ENCODE results near the gene P2RY14. TPM values are rescaled to one million over a fixed set of nuclear protein-coding genes. Genes with fewer than 3 reads are reported as not detected.

Gene P2RY14
- total and polyA plus RNA-seq, 5 donors: 0.39 to 1.9 (median 1.3) TPM

DNA sequence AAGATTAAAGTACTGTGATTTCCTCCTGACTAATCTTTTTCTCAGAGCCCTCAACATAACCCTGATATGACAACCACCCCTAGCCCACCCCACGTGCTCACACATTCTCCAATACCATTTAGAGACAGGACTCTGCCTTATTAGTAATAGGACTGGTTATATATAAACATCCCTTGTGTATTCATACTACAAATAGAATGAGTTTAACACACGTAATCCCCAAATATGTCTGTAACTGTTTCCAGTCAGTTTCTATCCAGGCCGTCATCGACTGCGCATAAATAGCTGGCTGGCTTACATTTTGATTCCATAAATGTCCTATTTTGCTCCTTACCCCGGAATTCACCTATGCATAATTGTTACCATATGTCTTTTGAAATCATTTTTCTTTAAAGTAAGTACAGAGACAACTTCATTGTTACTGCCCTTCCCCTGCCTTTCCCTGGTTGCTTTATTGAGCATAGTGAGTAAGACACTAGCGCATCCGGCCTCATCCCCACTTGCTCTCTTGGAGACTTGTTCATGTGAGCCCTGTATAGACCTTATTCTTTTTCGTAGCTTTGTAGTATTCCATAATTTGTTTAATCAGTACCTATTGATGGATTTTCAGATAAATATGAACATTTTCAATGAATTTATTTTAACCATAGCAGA lies 3.5 kb upstream of the P2RY14 start:
- peak in 1 of 2 donors; percentile 44 for ATAC-seq
- WGBS: 76% methylated on average over 9 of the region's 9 CpGs

DNA sequence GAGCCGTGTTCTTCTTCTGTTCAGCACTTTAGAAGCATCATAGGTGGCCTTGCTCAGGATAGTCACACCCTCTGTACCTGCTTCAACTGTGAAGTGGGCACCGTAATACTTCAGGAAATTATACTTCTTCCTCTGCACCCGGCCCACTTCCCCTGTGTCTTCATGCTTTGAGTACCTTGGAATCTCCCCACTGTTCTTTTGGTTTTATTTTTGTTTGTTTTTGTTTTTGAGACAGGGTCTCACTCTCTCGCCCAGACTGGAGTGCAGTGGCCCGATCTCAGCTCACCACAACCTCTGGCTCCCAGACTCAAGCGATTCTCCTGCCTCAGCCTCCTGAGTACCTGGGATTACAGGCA lies 1.7 kb downstream of the P2RY14 start:
- H3K27ac ChIP-seq (ENCODE audit: low read length): no peak overlapping the region
- no peaks in the 10 kb centered on the region for H3K4me1 ChIP-seq (ENCODE audit: control insufficient read depth, insufficient read depth, low read length)
- intact Hi-C loops (cut with DNase I): loop anchor here in 1 of 4 donors (5.0 kb wide), 1 partner anchor 44 kb away; no protein-coding TSS in a partner anchor
- WGBS: 75% methylated on average over 6 of the region's 6 CpGs
- no peaks in the 10 kb centered on the region for H3K9me3 ChIP-seq (ENCODE audit: control insufficient read depth, low read length)
- H3K4me3 ChIP-seq (ENCODE audit: low read length): no peak overlapping the region
- no peaks in the 10 kb centered on the region for H3K27me3 ChIP-seq (ENCODE audit: control insufficient read depth, insufficient read depth)
- DNase-seq: no peak
- no peak for ATAC-seq

More for the DNA sequence above, 3.5 kb upstream of the P2RY14 start:
- Histone ChIP-seq H3K4me1 (ENCODE audit: control insufficient read depth, insufficient read depth, low read length) (no peaks in the 10 kb centered on the region), H3K27me3 (ENCODE audit: control insufficient read depth, insufficient read depth) (no peaks in the 10 kb centered on the region), H3K9me3 (ENCODE audit: control insufficient read depth, low read length) (no peaks in the 10 kb centered on the region), H3K27ac (ENCODE audit: low read length) (no peak overlapping the region), H3K4me3 (ENCODE audit: low read length) (no peak overlapping the region)
- no peak for DNase-seq
- intact Hi-C loops (cut with DNase I): loop anchor here (2.0 to 5.0 kb wide), 4 partner anchors 54 to 114 kb away; no protein-coding TSS in a partner anchor

DNA sequence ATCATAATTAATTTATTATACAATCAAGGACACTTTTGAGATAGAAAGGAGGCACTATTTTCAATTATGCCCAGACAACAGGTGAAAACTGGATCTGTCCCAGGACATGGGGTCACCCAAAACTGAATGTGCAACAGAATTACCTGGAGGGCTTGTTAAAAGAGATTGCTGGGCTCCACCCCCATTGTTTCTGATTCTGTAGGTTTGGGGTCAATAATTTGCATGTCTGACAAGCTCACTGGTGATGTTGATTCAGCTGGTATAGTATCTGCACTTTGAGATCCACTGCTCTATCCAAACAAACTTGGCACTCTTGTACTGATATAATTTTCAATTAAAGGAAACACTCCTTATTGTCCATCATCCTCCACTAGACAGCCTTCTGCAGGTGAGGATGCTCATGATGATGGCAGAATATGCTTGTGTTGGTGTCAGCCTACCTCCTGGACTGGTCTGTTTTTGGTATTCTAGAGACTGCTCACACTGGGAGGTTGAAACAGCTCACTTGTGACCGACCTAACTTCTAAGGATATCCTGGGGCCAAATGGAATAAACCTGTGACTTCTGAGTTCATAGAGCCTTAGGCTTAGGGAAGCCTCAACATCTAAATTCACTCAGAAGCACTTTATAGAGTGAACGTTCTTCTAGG lies 2.2 kb downstream of the P2RY14 start:
- Histone ChIP-seq H3K4me1 (ENCODE audit: control insufficient read depth, insufficient read depth, low read length) (no peaks in the 10 kb centered on the region), H3K4me3 (ENCODE audit: low read length) (no peak overlapping the region), H3K9me3 (ENCODE audit: control insufficient read depth, low read length) (no peaks in the 10 kb centered on the region), H3K27me3 (ENCODE audit: control insufficient read depth, insufficient read depth) (no peaks in the 10 kb centered on the region), H3K27ac (ENCODE audit: low read length) (no peak overlapping the region)
- DNase-seq (no peak), ATAC-seq (no peak)
- intact Hi-C loops (cut with DNase I): loop anchor here in 1 of 4 donors (5.0 kb wide), 1 partner anchor 44 kb away; no protein-coding TSS in a partner anchor
- WGBS: 68% methylated on average over 2 of the region's 2 CpGs

DNA sequence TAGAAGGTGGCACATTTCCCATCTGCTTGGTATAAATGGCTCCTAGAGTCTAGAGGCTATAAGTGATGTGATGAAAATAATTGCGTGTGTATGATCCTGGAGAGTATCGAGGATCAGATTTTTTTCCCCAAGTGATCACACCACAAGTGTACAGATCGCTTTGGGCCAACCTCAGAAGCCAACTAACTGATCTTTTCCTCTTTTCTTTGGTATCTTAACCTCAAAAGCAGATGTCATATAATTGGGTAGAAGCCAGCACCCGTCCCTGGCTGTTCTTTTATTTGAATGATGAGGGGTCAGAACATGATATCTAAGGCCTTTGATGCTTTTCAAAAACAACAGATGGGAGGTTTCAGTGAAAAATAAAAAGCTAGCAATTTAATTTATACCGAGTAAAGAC lies 3.3 kb downstream of the P2RY14 start:
- intact Hi-C loops (cut with DNase I): loop anchor here in 1 of 4 donors (5.0 kb wide), 1 partner anchor 43 kb away; no protein-coding TSS in a partner anchor
- H3K27ac ChIP-seq (ENCODE audit: low read length): no peak overlapping the region
- DNase-seq (no peak), ATAC-seq (no peak)
- WGBS: 67% methylated on average over 5 of the region's 5 CpGs
- no peak overlapping the region for H3K4me3 ChIP-seq (ENCODE audit: low read length)
- no peaks in the 10 kb centered on the region for H3K27me3 ChIP-seq (ENCODE audit: control insufficient read depth, insufficient read depth)
- H3K9me3 ChIP-seq (ENCODE audit: control insufficient read depth, low read length): no peaks in the 10 kb centered on the region
- no peaks in the 10 kb centered on the region for H3K4me1 ChIP-seq (ENCODE audit: control insufficient read depth, insufficient read depth, low read length)

DNA sequence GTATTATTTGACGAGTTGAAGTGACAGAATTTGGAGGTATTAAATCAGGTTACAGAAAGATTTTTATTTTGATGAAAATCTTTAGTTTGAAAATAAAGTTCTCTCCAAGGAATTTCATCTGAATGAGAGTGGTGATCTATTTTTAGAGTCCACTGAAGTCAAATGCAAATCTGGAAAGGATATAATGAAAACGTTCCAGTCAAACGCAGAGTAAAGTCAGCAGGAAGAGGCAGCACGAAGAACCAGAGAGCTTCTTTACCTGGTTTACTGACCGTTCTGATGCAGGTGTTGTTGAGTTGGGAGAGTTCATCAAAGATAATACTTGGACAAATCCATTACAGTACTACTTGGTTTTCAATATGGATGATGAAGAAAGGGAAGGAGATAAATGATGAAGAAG lies 8.7 kb downstream of the P2RY14 start:
- Histone ChIP-seq H3K27me3 (ENCODE audit: control insufficient read depth, insufficient read depth) (no peaks in the 10 kb centered on the region), H3K27ac (ENCODE audit: low read length) (no peak overlapping the region), H3K9me3 (ENCODE audit: control insufficient read depth, low read length) (no peaks in the 10 kb centered on the region), H3K4me1 (ENCODE audit: control insufficient read depth, insufficient read depth, low read length) (no peaks in the 10 kb centered on the region), H3K4me3 (ENCODE audit: low read length) (no peak overlapping the region)
- DNase-seq (no peak), ATAC-seq (no peak)
- intact Hi-C loops (cut with DNase I): no loop called here
- 54% methylated on average over 5 of the region's 5 CpGs for WGBS

DNA sequence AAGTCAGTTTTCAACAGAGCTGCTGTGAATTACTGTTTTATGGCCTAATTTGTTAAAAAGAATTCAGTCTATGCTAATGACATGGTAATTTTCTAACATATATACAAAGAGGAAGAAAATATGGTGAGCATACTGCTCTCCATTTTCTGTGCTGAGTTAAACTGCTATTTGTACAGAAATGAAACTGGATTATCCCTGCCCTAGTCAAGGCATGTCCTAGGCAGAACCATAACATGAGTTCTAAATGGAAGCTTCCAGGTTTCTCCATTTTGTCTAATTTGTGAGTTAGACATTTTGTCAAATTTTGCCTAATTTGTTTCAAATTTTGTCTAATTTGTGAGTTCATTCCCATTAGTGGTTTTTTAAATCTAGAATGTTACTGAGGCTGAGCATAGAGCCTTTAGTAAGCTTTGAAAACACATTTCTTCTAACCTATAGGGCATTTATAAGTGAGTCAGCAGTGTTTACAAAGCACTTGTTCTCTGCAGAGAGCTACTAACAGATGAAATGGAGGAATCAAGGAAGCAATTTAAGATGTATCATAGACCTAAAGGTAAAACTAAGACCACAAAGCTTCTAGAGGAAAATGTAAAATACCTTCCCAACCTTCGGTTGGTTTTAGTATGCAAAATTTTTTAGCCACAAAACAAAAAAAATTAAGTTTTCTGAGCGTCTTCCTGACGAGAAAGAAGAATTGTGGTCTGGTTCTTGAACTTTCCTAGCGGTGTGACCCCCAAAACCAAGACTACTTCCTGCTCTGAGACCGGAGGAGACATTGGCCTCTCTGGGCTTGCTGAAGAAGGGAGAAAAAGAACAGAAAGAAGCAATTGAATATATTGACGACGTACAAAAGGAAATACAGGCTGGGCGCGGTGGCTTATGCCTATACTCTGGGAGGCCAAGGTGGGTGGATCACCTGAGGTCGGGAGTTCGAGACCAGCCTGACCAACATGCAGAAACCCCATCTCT lies 9.8 kb downstream of the P2RY14 start:
- H3K4me1 ChIP-seq (ENCODE audit: control insufficient read depth, insufficient read depth, low read length): no peaks in the 10 kb centered on the region
- no peak overlapping the region for H3K4me3 ChIP-seq (ENCODE audit: low read length)
- intact Hi-C loops (cut with DNase I): no loop called here
- 88% methylated on average over 11 of the region's 11 CpGs for WGBS
- peak in 1 of 3 donors; percentile 40 for DNase-seq
- H3K9me3 ChIP-seq (ENCODE audit: control insufficient read depth, low read length): no peaks in the 10 kb centered on the region
- no peak overlapping the region for H3K27ac ChIP-seq (ENCODE audit: low read length)
- no peaks in the 10 kb centered on the region for H3K27me3 ChIP-seq (ENCODE audit: control insufficient read depth, insufficient read depth)
- ATAC-seq: no peak

DNA sequence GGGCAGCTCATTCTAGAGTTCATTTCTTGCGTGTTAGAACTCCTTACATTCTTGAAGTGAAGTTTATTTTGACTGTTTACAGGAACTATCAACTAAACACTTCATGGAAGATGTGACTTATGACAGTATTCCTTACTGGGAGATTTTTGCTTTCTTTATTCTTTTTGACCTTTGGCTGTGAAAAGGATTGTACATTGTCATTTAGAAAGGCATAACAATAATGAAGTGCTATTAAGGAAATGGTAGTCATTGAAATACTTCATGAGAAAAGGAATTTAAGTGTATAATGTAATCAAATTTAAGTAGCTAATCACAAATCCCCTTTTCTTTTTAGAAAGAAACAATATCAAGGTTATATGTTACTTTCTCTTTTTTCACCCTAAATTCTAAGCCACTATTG lies 11.3 kb downstream of the P2RY14 start:
- ATAC-seq (no peak), DNase-seq (no peak)
- H3K9me3 ChIP-seq (ENCODE audit: control insufficient read depth, low read length): no peaks in the 10 kb centered on the region
- 94% methylated on average over 1 of the region's 1 CpG for WGBS
- H3K27ac ChIP-seq (ENCODE audit: low read length): no peak overlapping the region
- H3K4me1 ChIP-seq (ENCODE audit: control insufficient read depth, insufficient read depth, low read length): peaks cover 2% of the 10 kb centered on the region
- H3K27me3 ChIP-seq (ENCODE audit: control insufficient read depth, insufficient read depth): no peaks in the 10 kb centered on the region
- no peak overlapping the region for H3K4me3 ChIP-seq (ENCODE audit: low read length)
- intact Hi-C loops (cut with DNase I): no loop called here

DNA sequence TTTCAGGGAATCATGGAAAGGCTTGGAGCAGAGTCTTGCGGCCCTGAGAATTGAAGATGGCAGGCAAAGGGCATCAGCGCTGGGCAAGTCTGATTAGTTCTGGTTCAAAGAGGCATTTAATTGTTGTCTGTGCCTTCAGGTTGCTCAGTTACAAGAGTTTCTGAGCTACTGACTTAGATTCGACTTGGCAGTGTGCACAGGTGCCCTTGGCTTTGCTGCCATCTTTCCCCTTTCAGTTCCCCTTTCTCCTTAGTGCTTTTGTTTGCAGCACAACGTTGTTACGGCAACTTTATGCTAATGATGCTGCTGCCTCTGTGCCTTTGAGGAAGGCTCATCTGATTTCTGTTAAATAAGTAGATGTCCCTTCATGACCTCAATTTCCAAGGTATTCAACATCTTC lies 12.5 kb downstream of the P2RY14 start:
- Histone ChIP-seq H3K27me3 (ENCODE audit: control insufficient read depth, insufficient read depth) (no peaks in the 10 kb centered on the region), H3K27ac (ENCODE audit: low read length) (no peak overlapping the region), H3K4me3 (ENCODE audit: low read length) (no peak overlapping the region), H3K9me3 (ENCODE audit: control insufficient read depth, low read length) (no peaks in the 10 kb centered on the region), H3K4me1 (ENCODE audit: control insufficient read depth, insufficient read depth, low read length) (peaks cover 2% of the 10 kb centered on the region)
- WGBS: 81% methylated on average over 5 of the region's 5 CpGs
- ATAC-seq (peak in 1 of 2 donors; percentile 47), DNase-seq (peak in 1 of 3 donors; percentile 22)
- intact Hi-C loops (cut with DNase I): no loop called here

DNA sequence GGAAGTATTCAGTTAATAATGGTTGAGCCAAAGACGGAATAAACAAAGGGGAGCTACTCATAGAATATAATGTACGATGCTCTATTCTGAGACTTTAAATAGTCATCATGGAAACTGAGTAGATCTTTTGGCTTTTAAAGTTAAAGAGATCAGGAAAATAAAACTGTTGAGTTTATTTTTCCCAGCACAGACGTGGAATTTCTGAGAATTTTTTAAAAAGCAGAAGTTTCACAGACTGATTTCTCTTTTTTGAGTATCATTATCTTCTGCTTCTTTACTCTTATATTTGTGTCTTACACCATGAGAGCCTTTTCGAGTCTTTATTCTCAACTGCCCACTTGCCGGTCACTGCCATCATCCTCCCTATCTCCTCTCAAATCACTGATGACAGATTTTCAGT lies 13.2 kb downstream of the P2RY14 start:
- no peaks in the 10 kb centered on the region for H3K27me3 ChIP-seq (ENCODE audit: control insufficient read depth, insufficient read depth)
- no peak overlapping the region for H3K4me3 ChIP-seq (ENCODE audit: low read length)
- 79% methylated on average over 5 of the region's 5 CpGs for WGBS
- H3K27ac ChIP-seq (ENCODE audit: low read length): no peak overlapping the region
- ATAC-seq (no peak), DNase-seq (no peak)
- intact Hi-C loops (cut with DNase I): no loop called here
- H3K9me3 ChIP-seq (ENCODE audit: control insufficient read depth, low read length): no peaks in the 10 kb centered on the region
- peaks cover 2% of the 10 kb centered on the region for H3K4me1 ChIP-seq (ENCODE audit: control insufficient read depth, insufficient read depth, low read length)

DNA sequence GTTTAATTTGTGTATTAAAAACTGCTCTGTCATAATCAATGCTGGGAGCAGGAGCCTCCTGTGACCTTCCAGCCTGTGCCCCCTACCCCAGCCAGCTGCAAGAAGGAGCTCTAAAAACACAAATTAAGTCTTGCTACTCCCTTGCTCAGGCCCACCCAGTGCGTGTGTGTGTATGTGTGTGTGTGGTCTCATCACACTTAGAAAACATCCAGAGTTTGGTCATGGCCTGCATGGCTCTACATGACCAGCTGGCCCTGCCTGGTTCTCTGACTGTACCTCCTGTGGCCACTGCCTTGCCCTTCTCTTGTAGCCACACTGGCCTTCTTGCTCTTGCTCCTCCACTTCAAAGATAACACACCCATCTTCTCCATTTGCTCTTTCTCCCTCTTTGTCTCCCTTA lies 13.7 kb downstream of the P2RY14 start:
- WGBS: 100% methylated on average over 1 of the region's 1 CpG

More for the DNA sequence above, 13.7 kb downstream of the P2RY14 start:
- ATAC-seq (no peak), DNase-seq (no peak)
- Histone ChIP-seq H3K9me3 (ENCODE audit: control insufficient read depth, low read length) (no peaks in the 10 kb centered on the region), H3K27ac (ENCODE audit: low read length) (no peak overlapping the region), H3K4me1 (ENCODE audit: control insufficient read depth, insufficient read depth, low read length) (peaks cover 2% of the 10 kb centered on the region), H3K4me3 (ENCODE audit: low read length) (no peak overlapping the region), H3K27me3 (ENCODE audit: control insufficient read depth, insufficient read depth) (no peaks in the 10 kb centered on the region)
- intact Hi-C loops (cut with DNase I): no loop called here
